ENCODE results near the gene CD101. TPM values are rescaled to one million over a fixed set of nuclear protein-coding genes. Genes with fewer than 3 reads are reported as not detected.

The CD101 gene
- total RNA-seq, 1 experiment from 2014 or later, result 0.86 TPM

GRCh38 chr1:117046781-117047180 lies 45.2 kb downstream of the CD101 start:
- Mint-ChIP-seq H3K27ac (ENCODE audit: unreplicated experiment) (no peak overlapping the region), H3K27me3 (ENCODE audit: insufficient read depth, unreplicated experiment) (no peaks in the 10 kb centered on the region), H3K36me3 (ENCODE audit: insufficient read depth, unreplicated experiment) (no peaks in the 10 kb centered on the region), H3K9me3 (ENCODE audit: unreplicated experiment) (no peaks in the 10 kb centered on the region), H3K4me1 (ENCODE audit: low read depth, unreplicated experiment) (peaks cover 8% of the 10 kb centered on the region), H3K4me3 (ENCODE audit: unreplicated experiment) (no peak overlapping the region)
- Histone ChIP-seq H3K4me1 (no peaks in the 10 kb centered on the region), H3K9me3 (no peaks in the 10 kb centered on the region), H3K4me3 (ENCODE audit: low read depth, low read length) (no peak overlapping the region), H3K27me3 (replicated peaks; ENCODE audit: control insufficient read depth, insufficient read depth, low read length) (no peaks in the 10 kb centered on the region), H3K36me3 (ENCODE audit: control insufficient read depth, insufficient read depth, low read length) (no peaks in the 10 kb centered on the region)
- intact Hi-C loops (cut with micrococcal nuclease; ENCODE audit: unreplicated experiment), result no loop called here
- BruUV-seq (replicated peaks), result no TSS peak
- no peak for DNase-seq
- CTCF ChIA-PET, result no interaction called here
- TF ChIP-seq, protein P1, sequence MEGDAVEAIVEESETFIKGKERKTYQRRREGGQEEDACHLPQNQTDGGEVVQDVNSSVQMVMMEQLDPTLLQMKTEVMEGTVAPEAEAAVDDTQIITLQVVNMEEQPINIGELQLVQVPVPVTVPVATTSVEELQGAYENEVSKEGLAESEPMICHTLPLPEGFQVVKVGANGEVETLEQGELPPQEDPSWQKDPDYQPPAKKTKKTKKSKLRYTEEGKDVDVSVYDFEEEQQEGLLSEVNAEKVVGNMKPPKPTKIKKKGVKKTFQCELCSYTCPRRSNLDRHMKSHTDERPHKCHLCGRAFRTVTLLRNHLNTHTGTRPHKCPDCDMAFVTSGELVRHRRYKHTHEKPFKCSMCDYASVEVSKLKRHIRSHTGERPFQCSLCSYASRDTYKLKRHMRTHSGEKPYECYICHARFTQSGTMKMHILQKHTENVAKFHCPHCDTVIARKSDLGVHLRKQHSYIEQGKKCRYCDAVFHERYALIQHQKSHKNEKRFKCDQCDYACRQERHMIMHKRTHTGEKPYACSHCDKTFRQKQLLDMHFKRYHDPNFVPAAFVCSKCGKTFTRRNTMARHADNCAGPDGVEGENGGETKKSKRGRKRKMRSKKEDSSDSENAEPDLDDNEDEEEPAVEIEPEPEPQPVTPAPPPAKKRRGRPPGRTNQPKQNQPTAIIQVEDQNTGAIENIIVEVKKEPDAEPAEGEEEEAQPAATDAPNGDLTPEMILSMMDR (IDR thresholded peaks at IDR 0.05; ENCODE audit: insufficient read depth in 1 of 2, low read depth in 1 of 2, low read length in 1 of 2, severe bottlenecking in 1 of 2, unreplicated experiment in 1 of 2), result no peak
- POLR2A ChIA-PET, result no interaction called here

DNA sequence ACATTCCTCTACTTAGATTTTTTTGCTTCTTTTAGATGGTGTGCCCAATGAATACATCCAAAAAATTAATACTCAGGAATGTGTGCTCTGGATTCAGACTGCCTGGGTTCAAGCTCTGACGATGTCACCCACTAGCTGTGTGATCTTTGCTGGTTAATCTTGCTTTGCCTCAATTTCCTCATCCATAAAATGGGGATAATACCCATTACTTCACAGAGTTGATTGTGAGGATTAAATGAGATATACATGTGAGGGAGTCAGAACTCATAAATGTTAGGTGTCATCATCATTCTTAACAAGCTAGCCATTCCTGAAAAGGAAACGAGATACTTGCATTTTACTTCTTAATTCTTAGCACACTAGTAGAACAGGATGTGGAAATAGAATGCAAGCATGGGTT lies 45.7 kb downstream of the CD101 start:
- no peaks in the 10 kb centered on the region for H3K4me1 ChIP-seq
- ChIA-PET POLR2A (no interaction called here), CTCF (no interaction called here)
- Mint-ChIP-seq H3K27ac (ENCODE audit: unreplicated experiment) (no peak overlapping the region), H3K4me3 (ENCODE audit: unreplicated experiment) (no peak overlapping the region), H3K27me3 (ENCODE audit: insufficient read depth, unreplicated experiment) (no peaks in the 10 kb centered on the region), H3K9me3 (ENCODE audit: unreplicated experiment) (no peaks in the 10 kb centered on the region), H3K36me3 (ENCODE audit: insufficient read depth, unreplicated experiment) (no peaks in the 10 kb centered on the region), H3K4me1 (ENCODE audit: low read depth, unreplicated experiment) (peaks cover 8% of the 10 kb centered on the region)
- H3K27me3 ChIP-seq (replicated peaks; ENCODE audit: control insufficient read depth, insufficient read depth, low read length), result no peaks in the 10 kb centered on the region
- DNase-seq, result no peak
- intact Hi-C loops (cut with micrococcal nuclease; ENCODE audit: unreplicated experiment), result no loop called here
- TF ChIP-seq, protein P1 (IDR thresholded peaks at IDR 0.05; ENCODE audit: insufficient read depth in 1 of 2, low read depth in 1 of 2, low read length in 1 of 2, severe bottlenecking in 1 of 2, unreplicated experiment in 1 of 2), result no peak
- no peak overlapping the region for H3K4me3 ChIP-seq (ENCODE audit: low read depth, low read length)
- BruUV-seq (replicated peaks), result no TSS peak
- H3K9me3 ChIP-seq, result no peaks in the 10 kb centered on the region
- H3K36me3 ChIP-seq (ENCODE audit: control insufficient read depth, insufficient read depth, low read length), result no peaks in the 10 kb centered on the region

GRCh38 chr1:117049857-117050256 lies 48.3 kb downstream of the CD101 start:
- no peak overlapping the region for H3K27ac Mint-ChIP-seq (ENCODE audit: unreplicated experiment)
- Histone ChIP-seq H3K4me1 (no peaks in the 10 kb centered on the region), H3K9me3 (no peaks in the 10 kb centered on the region), H3K4me3 (ENCODE audit: low read depth, low read length) (no peak overlapping the region), H3K27me3 (replicated peaks; ENCODE audit: control insufficient read depth, insufficient read depth, low read length) (no peaks in the 10 kb centered on the region), H3K36me3 (ENCODE audit: control insufficient read depth, insufficient read depth, low read length) (no peaks in the 10 kb centered on the region)
- intact Hi-C loops (cut with micrococcal nuclease; ENCODE audit: unreplicated experiment), result loop anchor here (10.0 kb wide), 2 partner anchors 135 to 195 kb away; no protein-coding TSS in a partner anchor
- BruUV-seq (replicated peaks), result no TSS peak
- CTCF ChIA-PET, result no interaction called here
- no peaks in the 10 kb centered on the region for H3K36me3 Mint-ChIP-seq (ENCODE audit: insufficient read depth, unreplicated experiment)
- H3K4me3 Mint-ChIP-seq (ENCODE audit: unreplicated experiment), result no peak overlapping the region
- no peak for DNase-seq
- TF ChIP-seq, protein P1 (IDR thresholded peaks at IDR 0.05; ENCODE audit: insufficient read depth in 1 of 2, low read depth in 1 of 2, low read length in 1 of 2, severe bottlenecking in 1 of 2, unreplicated experiment in 1 of 2), result no peak
- POLR2A ChIA-PET, result no interaction called here
- H3K27me3 Mint-ChIP-seq (ENCODE audit: insufficient read depth, unreplicated experiment), result no peaks in the 10 kb centered on the region
- H3K4me1 Mint-ChIP-seq (ENCODE audit: low read depth, unreplicated experiment), result no peaks in the 10 kb centered on the region
- no peaks in the 10 kb centered on the region for H3K9me3 Mint-ChIP-seq (ENCODE audit: unreplicated experiment)
